Right ventricle myocardium inferior (tissue), 1 donor: ENCODE data around the gene GOLGA3. TPM values are rescaled to one million over a fixed set of nuclear protein-coding genes. Genes with fewer than 3 reads are reported as not detected.
A peak's percentile ranks its signal among the peaks of the same experiment; 100 is the strongest.
"Not testable (repeated sequence)": the region's sequence is repeated elsewhere in the genome, so short reads cannot be mapped to it uniquely, and the experiment has no call there.

ENCODE experiments used
- ATAC-seq: fragments of 200-7000 bp; cut with Tn5 transposase; one replicate; pipeline ENCODE4 v1.9.1; 2020; ENCODE audit warnings: mild to moderate bottlenecking, moderate library complexity
- DNase-seq: peaks from one replicate; pipeline ENCODE4 v3.0.0; 2021; ENCODE audit errors: missing footprints
- intact Hi-C: fragments of 100-400 bp; cut with DNase I; formaldehyde crosslinking; loops from one replicate; pipeline ENCODE4 v1.11.0; 2022
- long read RNA-seq: library from polyadenylated mRNA; unstranded; transcript quantifications from one replicate; pipeline ENCODE4 v2.0.0, GENCODE V29; 2021
- total RNA-seq: library from RNA; stranded (reverse); fragmentation: NEBNext Ultra II Directional; extraction: Animal tissue kit (Norgen Biotek cat#: 25700); gene quantifications from one replicate; pipeline ENCODE4 v1.2.1, GENCODE V29; 2021
- donor health status: DM: no; HTN: yes; CAD: no; lungs with severe emphysema.

Gene GOLGA3, protein sequence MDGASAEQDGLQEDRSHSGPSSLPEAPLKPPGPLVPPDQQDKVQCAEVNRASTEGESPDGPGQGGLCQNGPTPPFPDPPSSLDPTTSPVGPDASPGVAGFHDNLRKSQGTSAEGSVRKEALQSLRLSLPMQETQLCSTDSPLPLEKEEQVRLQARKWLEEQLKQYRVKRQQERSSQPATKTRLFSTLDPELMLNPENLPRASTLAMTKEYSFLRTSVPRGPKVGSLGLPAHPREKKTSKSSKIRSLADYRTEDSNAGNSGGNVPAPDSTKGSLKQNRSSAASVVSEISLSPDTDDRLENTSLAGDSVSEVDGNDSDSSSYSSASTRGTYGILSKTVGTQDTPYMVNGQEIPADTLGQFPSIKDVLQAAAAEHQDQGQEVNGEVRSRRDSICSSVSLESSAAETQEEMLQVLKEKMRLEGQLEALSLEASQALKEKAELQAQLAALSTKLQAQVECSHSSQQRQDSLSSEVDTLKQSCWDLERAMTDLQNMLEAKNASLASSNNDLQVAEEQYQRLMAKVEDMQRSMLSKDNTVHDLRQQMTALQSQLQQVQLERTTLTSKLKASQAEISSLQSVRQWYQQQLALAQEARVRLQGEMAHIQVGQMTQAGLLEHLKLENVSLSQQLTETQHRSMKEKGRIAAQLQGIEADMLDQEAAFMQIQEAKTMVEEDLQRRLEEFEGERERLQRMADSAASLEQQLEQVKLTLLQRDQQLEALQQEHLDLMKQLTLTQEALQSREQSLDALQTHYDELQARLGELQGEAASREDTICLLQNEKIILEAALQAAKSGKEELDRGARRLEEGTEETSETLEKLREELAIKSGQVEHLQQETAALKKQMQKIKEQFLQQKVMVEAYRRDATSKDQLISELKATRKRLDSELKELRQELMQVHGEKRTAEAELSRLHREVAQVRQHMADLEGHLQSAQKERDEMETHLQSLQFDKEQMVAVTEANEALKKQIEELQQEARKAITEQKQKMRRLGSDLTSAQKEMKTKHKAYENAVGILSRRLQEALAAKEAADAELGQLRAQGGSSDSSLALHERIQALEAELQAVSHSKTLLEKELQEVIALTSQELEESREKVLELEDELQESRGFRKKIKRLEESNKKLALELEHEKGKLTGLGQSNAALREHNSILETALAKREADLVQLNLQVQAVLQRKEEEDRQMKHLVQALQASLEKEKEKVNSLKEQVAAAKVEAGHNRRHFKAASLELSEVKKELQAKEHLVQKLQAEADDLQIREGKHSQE (N-terminal part only)
- total RNA-seq, result 26.5 TPM
- long read RNA-seq, partial matches to known transcripts, result 4 of 10 reads
- long read RNA-seq, other reads (novel, unspliced or antisense), result 5 of 10 reads

DNA sequence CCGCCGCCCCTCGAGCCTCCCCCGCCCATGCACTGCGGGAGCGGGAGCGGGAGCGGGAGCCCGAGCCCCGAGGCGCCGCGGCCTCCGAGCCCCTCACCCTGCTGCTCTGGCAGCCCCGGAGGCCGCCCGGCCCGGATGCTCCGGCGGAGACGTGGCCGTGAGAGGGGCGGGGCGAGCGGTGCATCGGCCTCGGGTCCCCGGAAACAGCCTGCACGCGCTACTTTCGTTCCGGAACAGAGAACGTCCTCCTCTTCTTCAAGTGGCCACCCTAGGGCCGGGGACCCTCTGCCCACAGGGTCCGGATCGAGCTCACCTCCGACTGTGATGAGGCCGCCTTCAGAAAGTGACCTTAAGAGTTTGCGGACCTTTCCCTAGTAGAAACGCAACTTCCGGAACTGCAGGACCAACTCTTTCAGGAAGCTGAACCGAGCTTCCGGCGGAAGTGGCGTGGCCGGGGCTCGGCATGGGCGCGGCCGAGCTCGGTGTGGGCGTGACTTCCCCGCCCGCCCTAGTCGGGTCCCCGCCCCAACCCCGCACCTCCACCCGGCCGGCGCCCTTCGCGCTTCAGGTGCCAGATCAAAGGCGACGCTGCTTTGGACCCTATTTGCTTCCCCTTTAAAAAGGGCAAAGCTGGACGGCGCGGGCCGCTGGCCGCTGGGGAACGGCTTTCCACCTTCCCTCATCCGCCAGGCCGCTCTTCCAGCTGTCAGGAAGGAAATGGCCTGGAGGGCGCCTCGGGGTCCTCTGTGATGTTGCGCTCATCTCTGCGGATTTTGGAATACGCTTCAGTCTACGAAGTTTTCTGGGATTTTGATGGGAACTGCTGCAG is at the start of gene GOLGA3:
Gene GOLGA3, minus strand, starts transcription at position 164 of the 829 bp plus-strand sequence. CDS start 6,741 bp downstream, outside the sequence.
- ATAC-seq (peak; percentile 97), DNase-seq (peak; percentile 99)
- intact Hi-C loops, result no loop called here

DNA sequence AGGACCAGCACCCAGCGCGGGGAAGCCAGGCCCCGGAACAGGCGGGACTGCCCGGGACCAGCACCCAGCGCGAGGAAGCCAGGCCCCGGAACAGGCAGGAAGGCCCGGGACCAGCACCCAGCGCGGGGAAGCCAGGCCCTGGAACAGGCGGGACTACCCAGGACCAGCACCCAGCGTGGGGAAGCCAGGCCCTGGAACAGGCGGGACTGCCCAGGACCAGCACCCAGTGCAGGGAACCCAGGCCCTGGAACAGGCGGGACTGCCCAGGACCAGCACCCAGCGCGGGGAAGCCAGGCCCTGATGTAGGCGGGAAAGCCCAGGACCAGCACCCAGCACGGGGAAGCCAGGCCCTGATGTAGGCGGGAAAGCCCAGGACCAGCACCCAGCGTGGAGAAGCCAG is 46.0 kb upstream of the GOLGA3 start:
- intact Hi-C loops, ATAC-seq, DNase-seq: not testable (repeated sequence)

DNA sequence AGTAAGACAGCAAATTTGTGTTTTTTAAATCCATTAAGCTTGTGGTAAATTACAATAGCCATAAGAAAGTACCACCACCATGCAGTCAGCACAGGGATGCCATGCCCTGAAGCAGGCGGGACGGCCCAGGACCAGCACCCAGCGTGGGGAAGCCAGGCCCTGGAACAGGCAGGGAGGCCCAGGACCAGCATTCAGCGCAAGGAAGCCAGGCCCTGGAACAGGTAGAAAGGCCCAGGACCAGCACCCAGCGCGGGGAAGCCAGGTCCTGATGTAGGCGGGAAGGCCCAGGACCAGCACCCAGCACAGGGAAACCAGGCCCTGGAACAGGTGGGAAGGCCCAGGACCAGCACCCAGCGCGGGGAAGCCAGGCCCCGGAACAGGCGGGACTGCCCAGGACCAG is 45.5 kb upstream of the GOLGA3 start:
- ATAC-seq (no peak), DNase-seq (no peak)
- intact Hi-C loops, result no loop called here

DNA sequence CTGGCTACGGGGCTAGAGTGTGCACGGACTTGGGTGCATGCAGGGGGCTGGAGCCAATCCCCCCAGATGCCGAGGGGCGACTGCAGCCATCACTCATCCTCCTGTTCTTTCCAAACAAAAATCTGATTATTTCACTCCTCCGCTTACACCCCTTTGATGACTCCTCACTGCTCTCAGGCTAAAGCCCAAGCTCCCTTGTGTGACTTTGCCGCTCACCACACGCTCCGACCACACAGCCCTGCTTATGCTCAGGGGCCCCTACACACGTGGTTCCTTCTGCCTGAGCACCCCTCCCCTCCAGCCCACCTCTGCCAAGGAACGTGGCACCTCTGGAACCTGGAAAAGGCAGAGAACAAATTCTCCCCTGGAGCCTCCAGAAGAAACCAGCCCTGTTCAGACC is 45.1 kb upstream of the GOLGA3 start:
- ATAC-seq, result no peak
- intact Hi-C loops, result no loop called here
- DNase-seq, result no peak

DNA sequence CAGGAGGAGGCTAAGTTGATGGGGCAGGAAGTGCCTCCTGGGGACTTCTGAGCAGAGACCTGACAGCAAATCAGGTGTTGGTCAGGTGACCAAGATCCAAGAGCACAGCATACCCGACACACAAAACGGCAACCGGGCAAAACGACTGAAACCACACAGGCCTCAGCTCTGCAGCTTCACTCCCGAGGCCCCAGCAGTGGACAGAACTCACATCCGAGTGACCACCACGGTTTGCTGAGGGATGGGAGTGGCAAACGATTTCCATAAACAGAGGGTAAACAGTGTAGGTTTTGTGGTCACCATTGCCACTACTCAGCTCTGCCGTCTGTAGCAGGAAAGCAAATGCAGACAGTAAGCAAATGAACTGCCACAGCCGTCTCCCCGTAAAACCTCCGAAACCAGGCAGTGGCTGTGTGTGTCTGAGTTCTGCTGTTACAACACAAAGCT is 44.3 kb upstream of the GOLGA3 start:
- ATAC-seq (no peak), DNase-seq (no peak)
- intact Hi-C loops, result no loop called here

DNA sequence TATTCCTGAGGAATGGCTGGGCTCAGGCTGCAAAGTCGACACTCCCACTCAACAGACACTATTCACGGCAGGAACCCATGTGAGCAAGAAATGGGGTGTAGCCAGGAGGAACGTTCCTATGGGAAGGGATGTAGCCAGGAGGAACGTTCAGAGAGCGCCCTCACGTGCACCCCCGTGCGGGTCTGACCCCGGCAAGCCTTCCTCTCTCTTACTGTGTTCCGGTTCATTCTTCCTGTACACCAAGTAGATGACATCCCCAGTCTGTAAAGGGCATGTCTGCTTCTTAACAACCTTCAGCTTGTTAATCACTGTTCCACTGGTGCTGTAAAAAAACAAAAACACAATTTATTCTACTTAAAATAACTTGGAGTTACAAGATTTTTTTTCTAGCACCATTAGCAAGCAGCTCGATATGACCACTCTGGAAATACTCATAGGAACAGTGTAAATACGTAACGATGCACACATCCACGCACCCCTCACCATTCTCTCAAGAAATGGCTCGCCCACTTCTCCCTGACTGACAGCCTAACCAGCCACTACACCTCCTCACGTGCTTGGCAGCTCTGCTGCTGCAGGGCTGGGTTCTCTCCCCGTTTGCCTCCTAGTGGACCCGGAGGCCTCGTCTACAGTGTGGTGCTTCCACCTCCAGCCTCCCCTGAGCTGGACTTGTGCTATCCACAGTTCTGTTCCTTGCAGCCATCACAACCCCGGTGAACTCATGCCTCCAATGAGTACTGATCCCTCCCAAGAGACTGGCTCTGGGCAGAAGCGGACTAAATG is 43.6 kb upstream of the GOLGA3 start:
- ATAC-seq (no peak), DNase-seq (no peak)
- intact Hi-C loops, result no loop called here

DNA sequence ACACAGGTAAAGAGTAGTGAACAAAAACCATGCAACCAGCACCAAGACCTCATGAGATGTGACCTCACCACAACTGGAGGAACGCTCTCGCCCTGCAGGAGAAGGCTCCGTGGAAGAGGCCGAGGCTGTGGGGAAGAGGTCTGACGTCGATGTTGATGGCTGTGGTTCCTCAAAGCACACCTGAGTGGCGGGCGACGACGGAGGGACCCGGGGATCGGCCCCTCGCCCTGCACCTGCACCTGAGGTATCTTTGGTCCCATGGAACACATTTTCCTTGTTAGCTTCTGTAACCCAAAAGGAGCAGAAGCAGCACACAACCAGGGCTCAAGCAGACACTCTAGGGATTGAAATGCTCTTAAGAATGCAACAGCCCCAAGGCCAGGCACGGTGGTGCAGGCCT is 40.9 kb upstream of the GOLGA3 start:
- no peak for DNase-seq
- intact Hi-C loops, result no loop called here
- ATAC-seq, result no peak

DNA sequence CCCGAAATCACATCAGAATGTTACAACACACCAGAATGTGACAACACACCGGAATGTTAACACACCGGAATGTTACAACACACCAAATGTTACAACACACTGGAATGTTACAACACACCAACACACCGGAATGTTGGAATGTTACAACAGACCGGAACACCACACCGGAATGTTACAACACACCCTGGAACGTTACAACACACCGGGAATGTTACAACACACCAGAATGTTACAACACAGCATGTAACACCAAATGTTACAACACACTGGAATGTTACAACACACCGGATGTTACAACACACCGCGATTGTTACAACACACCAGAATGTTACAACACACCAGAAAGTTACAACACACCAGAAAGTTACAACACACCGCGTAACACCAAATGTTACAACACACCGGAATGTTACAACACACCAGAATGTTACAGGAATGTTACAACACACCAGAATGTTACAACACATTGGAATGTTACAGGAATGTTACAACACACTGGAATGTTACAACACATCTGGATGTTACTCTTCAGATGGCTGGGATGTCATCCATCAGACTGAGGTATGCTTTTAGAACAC is 37.7 kb upstream of the GOLGA3 start:
- intact Hi-C loops, result no loop called here
- DNase-seq (no peak), ATAC-seq (no peak)

DNA sequence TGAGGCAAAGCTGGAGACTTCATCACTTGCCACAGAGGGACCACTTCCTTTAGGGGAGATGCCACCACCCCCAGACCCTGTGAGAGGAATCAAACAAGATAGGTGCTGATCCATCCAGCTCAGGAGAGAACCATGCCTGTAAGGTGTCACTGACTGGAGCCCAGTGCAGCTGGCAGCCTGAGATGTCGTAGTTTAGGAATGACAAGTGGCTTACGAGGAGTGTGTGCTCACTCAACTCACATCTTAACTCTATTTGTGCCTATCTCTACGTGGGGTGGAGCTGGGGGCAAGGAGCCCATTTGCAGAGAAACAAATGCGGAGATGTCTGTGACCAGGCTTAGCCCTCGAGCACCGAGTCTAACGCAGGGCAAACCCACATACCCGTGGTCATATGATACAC is 32.9 kb upstream of the GOLGA3 start:
- DNase-seq, result no peak
- no peak for ATAC-seq
- intact Hi-C loops, result no loop called here

DNA sequence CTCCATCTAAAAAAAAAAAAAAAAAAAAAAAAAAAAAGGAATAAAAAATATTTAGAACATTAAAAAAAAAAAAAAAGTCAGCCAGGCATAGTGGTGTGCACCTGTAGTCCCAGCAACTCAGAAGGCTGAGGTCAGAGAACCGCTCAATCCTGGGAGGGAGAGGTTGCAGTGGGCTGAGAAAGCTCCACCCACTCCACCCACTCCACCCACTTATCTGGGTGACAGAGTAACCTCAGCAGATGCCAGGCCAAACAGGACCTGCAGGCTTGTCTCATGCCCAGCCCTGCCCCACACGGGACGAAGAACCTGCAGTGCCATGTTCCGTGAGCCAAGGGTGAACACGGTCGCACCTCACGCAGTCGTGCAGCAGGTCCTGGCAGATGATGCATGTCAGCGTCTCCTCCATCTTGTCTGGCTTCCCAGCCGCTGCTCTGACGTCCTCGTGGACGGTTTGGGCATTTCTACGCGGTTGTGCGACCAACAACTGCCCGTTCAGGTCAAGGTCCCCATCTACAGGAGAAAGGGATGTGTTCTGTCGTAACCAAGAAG is 30.1 kb upstream of the GOLGA3 start:
- DNase-seq (no peak), ATAC-seq (peak; percentile 24)
- intact Hi-C loops, result no loop called here

DNA sequence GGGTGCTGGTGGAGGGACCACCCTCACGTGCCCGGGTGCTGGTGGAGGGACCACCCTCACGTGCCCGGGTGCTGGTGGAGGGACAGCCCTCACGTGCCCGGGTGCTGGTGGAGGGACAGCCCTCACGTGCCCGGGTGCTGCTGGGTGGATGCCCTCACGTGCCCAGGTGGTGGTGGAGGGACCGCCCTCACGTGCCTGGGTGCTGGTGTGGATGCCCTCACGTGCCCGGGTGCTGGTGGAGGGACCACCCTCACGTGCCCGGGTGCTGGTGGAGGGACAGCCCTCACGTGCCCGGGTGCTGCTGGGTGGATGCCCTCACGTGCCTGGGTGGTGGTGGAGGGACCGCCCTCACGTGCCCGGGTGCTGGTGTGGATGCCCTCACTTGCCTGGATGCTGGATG is 28.4 kb upstream of the GOLGA3 start:
- intact Hi-C loops, ATAC-seq, DNase-seq: not testable (repeated sequence)

DNA sequence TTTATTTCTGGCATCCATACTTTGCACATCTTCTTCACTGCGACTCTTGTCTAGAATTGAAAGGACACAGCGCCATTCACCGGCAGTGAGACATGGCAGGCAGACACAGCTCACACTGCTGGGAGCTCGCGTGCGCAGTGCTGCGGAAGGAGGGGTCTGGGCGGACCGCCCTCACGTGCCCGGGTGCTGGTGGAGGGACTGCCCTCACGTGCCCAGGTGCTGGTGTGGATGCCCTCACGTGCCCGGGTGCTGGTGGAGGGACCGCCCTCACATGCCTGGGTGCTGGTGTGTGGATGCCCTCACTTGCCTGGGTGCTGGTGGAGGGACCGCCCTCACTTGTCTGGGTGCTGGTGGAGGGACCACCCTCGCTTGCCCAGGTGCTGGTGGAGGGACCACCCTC is 27.9 kb upstream of the GOLGA3 start:
- DNase-seq, result no peak
- no peak for ATAC-seq
- intact Hi-C loops, result no loop called here

DNA sequence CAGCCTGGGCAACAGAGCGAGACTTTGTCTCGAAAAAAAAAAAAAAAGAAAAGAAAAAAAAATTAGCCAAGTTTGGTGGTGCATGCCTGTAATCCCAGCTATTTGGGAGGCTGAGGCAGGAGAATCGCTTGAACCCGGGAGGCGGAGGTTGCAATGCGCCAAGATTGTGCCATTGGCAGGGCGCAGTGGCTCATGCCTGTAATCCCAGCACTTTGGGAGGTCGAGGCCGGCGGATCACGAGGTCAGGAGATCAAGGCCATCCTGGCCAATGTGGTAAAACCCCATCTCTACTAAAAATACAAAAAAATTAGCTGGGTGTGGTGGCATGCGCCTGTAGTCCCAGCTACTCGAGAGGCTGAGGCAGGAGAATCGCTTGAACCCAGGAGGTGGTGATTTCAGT is 26.5 kb upstream of the GOLGA3 start:
- intact Hi-C loops, DNase-seq, ATAC-seq: not testable (repeated sequence)

DNA sequence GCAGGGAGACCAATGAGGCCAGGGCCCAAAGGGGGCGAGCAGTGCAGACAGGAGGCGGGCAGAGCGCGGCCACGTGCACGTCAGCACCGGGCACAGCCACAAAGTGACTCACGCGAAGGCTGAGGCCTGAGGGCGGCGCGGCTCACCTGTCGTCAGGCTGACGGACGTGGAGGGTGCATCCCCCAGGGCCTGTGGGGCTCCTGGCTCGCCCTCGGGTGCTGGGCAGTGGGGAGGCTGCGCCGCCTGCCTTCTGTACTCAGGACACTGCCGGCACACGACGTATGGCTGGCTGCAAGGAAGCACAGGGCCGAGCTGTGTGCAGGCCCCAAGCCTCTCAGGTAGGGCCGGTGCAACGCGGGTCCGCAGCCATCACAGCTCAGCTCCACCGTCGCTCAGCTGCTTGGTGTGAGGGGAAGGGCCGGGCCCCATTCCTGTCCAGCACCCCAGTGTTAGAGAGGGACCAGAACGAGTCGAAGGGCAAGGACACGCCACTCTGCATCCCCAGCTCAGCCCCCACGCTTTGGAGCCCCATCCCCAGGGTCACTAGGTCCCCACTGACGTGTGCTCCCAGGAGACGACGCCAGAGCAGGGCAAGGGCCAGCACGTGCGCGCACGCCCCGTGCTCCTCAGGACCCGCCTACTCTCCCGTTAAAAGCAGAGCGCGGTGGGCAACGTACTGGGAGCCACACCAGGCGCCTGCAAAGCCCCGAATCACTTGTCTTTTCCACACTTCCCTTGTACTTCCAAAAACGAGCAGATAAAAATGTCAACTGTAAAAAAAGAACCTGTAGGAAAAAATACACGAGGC is 24.8 kb upstream of the GOLGA3 start:
- ATAC-seq (no peak), DNase-seq (no peak)
- intact Hi-C loops, result no loop called here

DNA sequence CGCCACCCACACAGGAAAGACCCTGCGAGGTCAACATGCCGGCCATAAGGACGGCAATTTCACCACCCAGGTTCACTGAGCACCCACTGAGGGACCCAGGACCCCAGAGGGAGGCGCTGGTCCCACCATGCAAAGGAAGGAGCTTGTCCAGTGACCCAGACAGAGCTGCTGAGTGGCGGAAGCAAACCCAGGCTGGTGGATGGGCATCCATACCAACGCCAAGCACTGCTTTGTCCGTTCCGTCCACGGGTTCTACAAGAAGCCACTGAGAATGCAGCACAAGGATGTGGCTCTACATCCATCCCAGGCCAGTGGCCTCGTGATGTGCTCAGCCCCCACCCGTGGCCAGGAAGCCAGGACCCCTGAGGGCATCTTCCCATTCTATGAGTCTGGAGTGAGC is 23.8 kb upstream of the GOLGA3 start:
- DNase-seq, result no peak
- intact Hi-C loops, result no loop called here
- no peak for ATAC-seq

DNA sequence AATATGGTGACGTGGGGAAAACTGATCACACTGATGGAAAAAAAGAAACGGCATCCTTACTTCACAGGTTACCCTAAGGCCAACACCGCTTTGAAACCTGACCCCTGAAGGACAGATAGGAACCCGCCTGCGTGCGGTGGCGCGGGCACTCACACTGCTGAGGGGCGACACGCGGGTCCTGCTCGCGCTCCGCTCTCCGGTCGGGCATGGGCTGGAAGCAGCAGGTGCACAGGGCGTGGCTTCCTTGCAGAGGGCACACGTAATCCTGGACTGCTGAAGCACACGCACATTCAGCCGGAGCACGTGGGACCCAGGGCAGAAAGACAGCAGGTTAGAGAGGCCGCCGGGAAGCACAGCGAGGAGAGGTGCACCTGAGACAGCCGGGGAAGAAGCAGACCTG is 22.8 kb upstream of the GOLGA3 start:
- ATAC-seq (no peak), DNase-seq (no peak)
- intact Hi-C loops, result no loop called here
